ENCODE measurements around the gene C5orf58.

The C5orf58 gene

GRCh38 chr5:170220191-170220590 is 12.6 kb upstream of the C5orf58 start (continued):
- TF ChIP-seq TSHZ2 (CRISPR knock-in tag; IDR thresholded peaks at IDR 0.05) (no peak), ZFP3 (CRISPR knock-in tag; IDR thresholded peaks at IDR 0.05) (no peak), ZNF565 (CRISPR knock-in tag; conservative IDR thresholded peaks at IDR 0.05; ENCODE audit: low read depth) (no peak), CSDC2 (CRISPR knock-in tag; IDR thresholded peaks at IDR 0.05) (no peak), RARB (CRISPR knock-in tag; IDR thresholded peaks at IDR 0.05) (no peak)

GRCh38 chr5:170221327-170221741 is 11.5 kb upstream of the C5orf58 start:
- ATAC-seq: no peak
- TF ChIP-seq PATZ1 (CRISPR knock-in tag; IDR thresholded peaks at IDR 0.05; ENCODE audit: borderline replicate concordance): no peak
- TF ChIP-seq ZNF70 (CRISPR knock-in tag; IDR thresholded peaks at IDR 0.05): no peak
- no peak for TF ChIP-seq CREB5 (CRISPR knock-in tag; IDR thresholded peaks at IDR 0.05; ENCODE audit: low read depth)

- TF ChIP-seq SNAI2 (CRISPR knock-in tag; IDR thresholded peaks at IDR 0.05): no peak
- ATAC-seq: no peak
Measured at GRCh38 chr5:170223360-170223759, 9.4 kb upstream of the C5orf58 start.

- no peak for ATAC-seq
- no peak for TF ChIP-seq ZC3H10 (CRISPR knock-in tag; IDR thresholded peaks at IDR 0.05)
- TF ChIP-seq ISL1 (CRISPR knock-in tag; IDR thresholded peaks at IDR 0.05): no peak
- TF ChIP-seq OSR1 (CRISPR knock-in tag; IDR thresholded peaks at IDR 0.05): no peak
- no peak for TF ChIP-seq BACH2 (CRISPR knock-in tag; IDR thresholded peaks at IDR 0.05; ENCODE audit: borderline replicate concordance)
- no peak for TF ChIP-seq ZNF70 (CRISPR knock-in tag; IDR thresholded peaks at IDR 0.05)
Measured at GRCh38 chr5:170223906-170224305, 8.9 kb upstream of the C5orf58 start.

GRCh38 chr5:170225326-170226128 is 7.3 kb upstream of the C5orf58 start:
- peak; percentile 95 for ATAC-seq
- no peak for TF ChIP-seq GLIS3 (CRISPR knock-in tag; IDR thresholded peaks at IDR 0.05)
- TF ChIP-seq TOX (CRISPR knock-in tag; IDR thresholded peaks at IDR 0.05; ENCODE audit: borderline replicate concordance): no peak
- no peak for TF ChIP-seq ESRRG (CRISPR knock-in tag; IDR thresholded peaks at IDR 0.05)
- TF ChIP-seq ZFP3 (CRISPR knock-in tag; IDR thresholded peaks at IDR 0.05): no peak
- no peak for TF ChIP-seq ZNF8 (CRISPR knock-in tag; IDR thresholded peaks at IDR 0.05)
- TF ChIP-seq ZNF565 (CRISPR knock-in tag; conservative IDR thresholded peaks at IDR 0.05; ENCODE audit: low read depth): no peak
- TF ChIP-seq RARB (CRISPR knock-in tag; IDR thresholded peaks at IDR 0.05): no peak
- no peak for TF ChIP-seq CSDC2 (CRISPR knock-in tag; IDR thresholded peaks at IDR 0.05)
- TF ChIP-seq TCF4 (CRISPR knock-in tag; IDR thresholded peaks at IDR 0.05; ENCODE audit: borderline replicate concordance): no peak
- TF ChIP-seq ZNF70 (CRISPR knock-in tag; IDR thresholded peaks at IDR 0.05): no peak
- no peak for TF ChIP-seq TSHZ2 (CRISPR knock-in tag; IDR thresholded peaks at IDR 0.05)
